Measurements from ENCODE around the gene APBB1IP.

The APBB1IP gene

DNA sequence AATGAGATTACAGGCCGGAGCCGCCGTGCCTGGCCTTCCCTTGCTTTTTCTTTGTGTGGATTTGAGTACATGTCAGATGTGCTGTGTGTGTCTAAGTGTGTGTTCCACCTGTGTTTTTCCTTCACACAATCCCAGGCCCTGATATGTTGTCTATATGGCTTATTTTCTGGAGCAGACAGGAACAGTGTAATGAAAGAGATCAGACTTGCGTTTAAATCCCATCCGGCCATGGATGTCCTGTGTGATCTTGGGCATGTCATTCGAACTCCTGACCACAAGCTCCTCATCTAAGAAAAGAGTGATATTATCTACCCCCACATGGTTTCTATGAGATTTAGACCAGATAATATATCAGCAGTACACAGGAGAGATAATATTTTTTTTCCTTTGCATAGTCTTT lies 37.2 kb downstream of the APBB1IP start:
- 79 to 80% methylated on average over 6 of the region's 6 CpGs for WGBS, 2 experiments
- no peaks in the 10 kb centered on the region for H3K9me3 ChIP-seq (ENCODE audit: control insufficient read depth, low read length)
- H3K36me3 ChIP-seq (ENCODE audit: control insufficient read depth, insufficient read depth, low read length) = no peaks in the 10 kb centered on the region
- no peak overlapping the region for H3K27ac ChIP-seq (ENCODE audit: insufficient read depth, low read depth, low read length, poor library complexity, severe bottlenecking)
- H3K4me1 ChIP-seq (ENCODE audit: control insufficient read depth, insufficient read depth, low read length) = no peaks in the 10 kb centered on the region
- no peak overlapping the region for H3K4me3 ChIP-seq (ENCODE audit: insufficient read depth, low read depth, low read length)
- no peaks in the 10 kb centered on the region for H3K27me3 ChIP-seq (ENCODE audit: control insufficient read depth, insufficient read depth, low read length, poor library complexity, severe bottlenecking)

DNA sequence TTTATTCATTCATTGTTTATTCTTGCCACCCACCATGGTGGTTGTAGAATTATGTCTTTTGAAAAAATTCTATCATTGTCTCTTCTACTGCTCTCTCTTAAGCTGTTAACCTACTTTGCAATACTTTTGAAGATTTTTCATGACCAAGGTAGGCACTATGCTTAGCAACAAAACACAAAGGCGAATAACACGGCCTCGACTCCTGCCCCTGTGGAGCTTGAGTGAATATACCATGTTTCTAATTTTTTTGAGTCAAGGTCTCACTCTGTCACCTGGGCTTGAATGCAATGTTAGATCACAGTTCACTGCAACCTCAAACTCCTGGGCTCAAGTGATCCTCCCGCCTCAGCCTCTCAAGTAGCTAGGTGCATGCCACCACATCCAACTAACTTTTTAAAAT lies 39.4 kb downstream of the APBB1IP start:
- Histone ChIP-seq H3K4me1 (ENCODE audit: control insufficient read depth, insufficient read depth, low read length) (no peaks in the 10 kb centered on the region), H3K4me3 (ENCODE audit: insufficient read depth, low read depth, low read length) (no peak overlapping the region), H3K9me3 (ENCODE audit: control insufficient read depth, low read length) (no peaks in the 10 kb centered on the region), H3K36me3 (ENCODE audit: control insufficient read depth, insufficient read depth, low read length) (no peaks in the 10 kb centered on the region), H3K27me3 (ENCODE audit: control insufficient read depth, insufficient read depth, low read length, poor library complexity, severe bottlenecking) (no peaks in the 10 kb centered on the region), H3K27ac (ENCODE audit: insufficient read depth, low read depth, low read length, poor library complexity, severe bottlenecking) (no peak overlapping the region)
- 94 to 99% methylated on average over 4 of the region's 4 CpGs for WGBS, 2 experiments

DNA sequence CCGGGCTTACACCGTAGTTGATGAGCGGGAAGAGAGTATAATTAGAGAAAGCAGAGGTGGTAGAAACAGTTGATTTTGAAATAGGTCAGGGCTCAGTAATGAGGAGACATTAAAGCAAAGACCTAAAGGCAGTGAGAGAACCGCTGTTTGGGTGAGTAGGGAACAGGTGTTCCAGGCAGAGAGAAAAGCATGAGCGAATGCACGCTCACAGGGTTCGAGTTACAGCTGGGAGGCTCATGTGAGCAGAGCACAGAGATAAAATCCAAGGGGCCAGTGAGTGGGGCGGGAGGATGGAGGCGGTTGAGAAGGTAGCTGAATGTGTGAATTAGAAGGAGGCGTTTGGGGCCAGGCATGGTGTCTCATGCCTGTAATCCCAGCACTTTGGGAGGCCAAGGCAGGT lies 39.9 kb downstream of the APBB1IP start:
- Histone ChIP-seq H3K4me3 (ENCODE audit: insufficient read depth, low read depth, low read length) (no peak overlapping the region), H3K36me3 (ENCODE audit: control insufficient read depth, insufficient read depth, low read length) (no peaks in the 10 kb centered on the region), H3K9me3 (ENCODE audit: control insufficient read depth, low read length) (no peaks in the 10 kb centered on the region), H3K4me1 (ENCODE audit: control insufficient read depth, insufficient read depth, low read length) (no peaks in the 10 kb centered on the region), H3K27ac (ENCODE audit: insufficient read depth, low read depth, low read length, poor library complexity, severe bottlenecking) (no peak overlapping the region), H3K27me3 (ENCODE audit: control insufficient read depth, insufficient read depth, low read length, poor library complexity, severe bottlenecking) (no peaks in the 10 kb centered on the region)
- 92 to 93% methylated on average over 10 of the region's 10 CpGs for WGBS, 2 experiments

DNA sequence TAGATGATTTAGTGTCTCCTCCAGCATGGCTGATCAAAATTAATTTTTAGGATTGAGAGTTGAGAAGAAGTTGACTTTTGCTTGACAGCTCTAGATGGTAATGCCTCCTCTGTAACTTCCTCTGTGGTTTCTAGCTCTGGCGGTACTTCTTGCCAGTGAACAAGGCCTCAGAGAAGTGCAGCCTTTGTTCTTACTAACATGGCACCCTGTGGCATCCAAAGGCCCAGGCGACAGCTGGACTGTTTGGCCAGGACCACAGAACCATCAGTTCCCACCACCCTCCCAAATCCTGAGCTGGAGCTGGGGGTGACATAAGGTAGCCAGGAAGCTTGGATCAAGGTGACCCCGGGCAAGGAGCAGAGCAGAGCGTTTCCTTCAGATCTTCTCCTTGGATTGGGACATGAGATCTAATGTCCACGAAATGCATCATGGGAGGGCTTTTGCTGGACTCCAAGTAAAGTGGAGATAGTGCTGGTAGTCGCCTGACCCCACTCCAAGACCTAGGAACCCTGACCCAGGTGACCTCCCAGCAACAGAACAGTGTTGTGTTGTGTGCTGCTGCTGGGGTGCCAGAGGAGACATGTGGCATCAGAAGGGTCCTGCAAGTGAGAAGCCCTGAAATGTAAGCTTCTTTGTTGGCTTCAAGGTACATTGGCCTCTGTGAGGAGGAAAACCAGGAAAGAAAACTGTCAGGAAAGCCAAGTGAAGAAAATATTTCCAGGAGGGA lies 41.8 kb downstream of the APBB1IP start:
- WGBS, 2 experiments = 89 to 92% methylated on average over 6 of the region's 6 CpGs
- Histone ChIP-seq H3K4me3 (ENCODE audit: insufficient read depth, low read depth, low read length) (no peak overlapping the region), H3K27me3 (ENCODE audit: control insufficient read depth, insufficient read depth, low read length, poor library complexity, severe bottlenecking) (no peaks in the 10 kb centered on the region), H3K9me3 (ENCODE audit: control insufficient read depth, low read length) (no peaks in the 10 kb centered on the region), H3K4me1 (ENCODE audit: control insufficient read depth, insufficient read depth, low read length) (no peaks in the 10 kb centered on the region), H3K36me3 (ENCODE audit: control insufficient read depth, insufficient read depth, low read length) (no peaks in the 10 kb centered on the region), H3K27ac (ENCODE audit: insufficient read depth, low read depth, low read length, poor library complexity, severe bottlenecking) (no peak overlapping the region)

DNA sequence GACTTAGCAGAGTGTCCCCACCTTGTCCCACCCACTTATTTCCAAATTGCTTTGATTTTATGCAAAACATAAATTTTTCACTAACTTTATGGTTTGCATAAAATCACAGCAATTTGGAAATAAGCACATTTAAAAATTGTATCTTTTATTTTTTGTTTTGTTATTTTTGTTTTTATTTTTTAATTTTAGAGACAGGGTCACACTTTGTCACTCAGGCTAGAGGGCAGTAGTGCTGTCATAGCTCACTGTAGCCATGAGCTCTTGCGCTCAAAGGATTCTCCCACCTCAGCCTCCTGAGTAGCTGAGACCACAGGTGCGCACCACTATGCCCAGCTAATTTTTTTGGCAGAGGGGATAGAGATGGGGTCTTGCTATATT lies 43.2 kb downstream of the APBB1IP start:
- Histone ChIP-seq H3K4me3 (ENCODE audit: insufficient read depth, low read depth, low read length) (no peak overlapping the region), H3K27ac (ENCODE audit: insufficient read depth, low read depth, low read length, poor library complexity, severe bottlenecking) (no peak overlapping the region), H3K36me3 (ENCODE audit: control insufficient read depth, insufficient read depth, low read length) (no peaks in the 10 kb centered on the region), H3K4me1 (ENCODE audit: control insufficient read depth, insufficient read depth, low read length) (no peaks in the 10 kb centered on the region), H3K9me3 (ENCODE audit: control insufficient read depth, low read length) (no peaks in the 10 kb centered on the region), H3K27me3 (ENCODE audit: control insufficient read depth, insufficient read depth, low read length, poor library complexity, severe bottlenecking) (no peaks in the 10 kb centered on the region)
- 93 to 97% methylated on average over 2 of the region's 2 CpGs for WGBS, 2 experiments

DNA sequence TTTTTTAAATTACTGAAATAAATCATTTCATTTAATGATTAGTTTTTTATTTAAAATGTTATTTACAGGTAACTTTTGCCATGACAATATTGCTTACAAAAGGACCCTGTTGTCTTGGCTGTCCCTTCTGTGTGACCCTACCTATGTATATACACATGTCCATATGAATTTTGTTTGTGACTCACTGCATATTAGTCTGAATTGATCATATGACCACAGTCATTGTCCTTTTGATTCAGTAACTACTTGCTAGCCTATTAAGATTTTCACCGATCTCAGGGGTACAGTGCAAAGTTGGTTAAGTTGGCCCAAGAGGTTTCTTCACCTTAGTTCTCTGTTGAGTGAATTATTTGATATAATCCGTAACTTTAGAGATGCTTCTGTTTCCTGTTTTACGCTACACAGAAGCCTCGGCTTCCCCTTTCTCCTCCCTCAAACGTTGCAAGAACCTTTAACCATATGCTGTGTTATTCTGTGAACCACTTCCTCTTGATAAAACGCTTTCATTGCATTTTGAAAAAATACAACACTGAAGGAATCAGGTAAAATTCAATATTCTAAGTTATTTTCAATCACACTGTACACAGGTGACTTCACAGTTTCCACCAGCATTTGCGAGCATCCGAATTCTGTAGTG lies 43.9 kb downstream of the APBB1IP start:
- no peak overlapping the region for H3K4me3 ChIP-seq (ENCODE audit: insufficient read depth, low read depth, low read length)
- no peaks in the 10 kb centered on the region for H3K36me3 ChIP-seq (ENCODE audit: control insufficient read depth, insufficient read depth, low read length)
- no peaks in the 10 kb centered on the region for H3K9me3 ChIP-seq (ENCODE audit: control insufficient read depth, low read length)
- H3K27me3 ChIP-seq (ENCODE audit: control insufficient read depth, insufficient read depth, low read length, poor library complexity, severe bottlenecking) = no peaks in the 10 kb centered on the region
- no peak overlapping the region for H3K27ac ChIP-seq (ENCODE audit: insufficient read depth, low read depth, low read length, poor library complexity, severe bottlenecking)
- no peaks in the 10 kb centered on the region for H3K4me1 ChIP-seq (ENCODE audit: control insufficient read depth, insufficient read depth, low read length)
- 90 to 96% methylated on average over 8 of the region's 8 CpGs for WGBS, 2 experiments

DNA sequence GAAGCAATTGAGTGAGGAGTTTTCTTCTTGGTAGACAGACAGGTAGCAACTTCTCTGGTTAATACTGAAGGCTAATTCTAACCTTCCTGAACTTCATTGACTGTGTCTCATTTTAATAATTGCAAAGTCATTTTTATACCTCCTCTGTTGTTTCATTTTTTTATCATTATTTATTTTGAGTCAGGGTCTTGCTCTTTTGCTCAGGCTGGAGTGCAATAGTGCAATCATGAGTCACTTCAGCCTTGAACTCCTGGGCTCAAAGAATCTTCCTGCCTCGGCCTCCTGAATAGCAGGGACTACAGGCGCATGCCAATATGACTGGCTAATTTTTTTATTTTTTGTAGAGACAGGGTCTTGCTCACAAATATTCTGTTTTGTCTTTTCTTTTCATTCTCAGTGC lies 45.4 kb downstream of the APBB1IP start:
- WGBS, 2 experiments = 90 to 97% methylated on average over 2 of the region's 2 CpGs
- Histone ChIP-seq H3K9me3 (ENCODE audit: control insufficient read depth, low read length) (no peaks in the 10 kb centered on the region), H3K27ac (ENCODE audit: insufficient read depth, low read depth, low read length, poor library complexity, severe bottlenecking) (no peak overlapping the region), H3K4me1 (ENCODE audit: control insufficient read depth, insufficient read depth, low read length) (no peaks in the 10 kb centered on the region), H3K4me3 (ENCODE audit: insufficient read depth, low read depth, low read length) (no peak overlapping the region), H3K27me3 (ENCODE audit: control insufficient read depth, insufficient read depth, low read length, poor library complexity, severe bottlenecking) (no peaks in the 10 kb centered on the region), H3K36me3 (ENCODE audit: control insufficient read depth, insufficient read depth, low read length) (no peaks in the 10 kb centered on the region)

DNA sequence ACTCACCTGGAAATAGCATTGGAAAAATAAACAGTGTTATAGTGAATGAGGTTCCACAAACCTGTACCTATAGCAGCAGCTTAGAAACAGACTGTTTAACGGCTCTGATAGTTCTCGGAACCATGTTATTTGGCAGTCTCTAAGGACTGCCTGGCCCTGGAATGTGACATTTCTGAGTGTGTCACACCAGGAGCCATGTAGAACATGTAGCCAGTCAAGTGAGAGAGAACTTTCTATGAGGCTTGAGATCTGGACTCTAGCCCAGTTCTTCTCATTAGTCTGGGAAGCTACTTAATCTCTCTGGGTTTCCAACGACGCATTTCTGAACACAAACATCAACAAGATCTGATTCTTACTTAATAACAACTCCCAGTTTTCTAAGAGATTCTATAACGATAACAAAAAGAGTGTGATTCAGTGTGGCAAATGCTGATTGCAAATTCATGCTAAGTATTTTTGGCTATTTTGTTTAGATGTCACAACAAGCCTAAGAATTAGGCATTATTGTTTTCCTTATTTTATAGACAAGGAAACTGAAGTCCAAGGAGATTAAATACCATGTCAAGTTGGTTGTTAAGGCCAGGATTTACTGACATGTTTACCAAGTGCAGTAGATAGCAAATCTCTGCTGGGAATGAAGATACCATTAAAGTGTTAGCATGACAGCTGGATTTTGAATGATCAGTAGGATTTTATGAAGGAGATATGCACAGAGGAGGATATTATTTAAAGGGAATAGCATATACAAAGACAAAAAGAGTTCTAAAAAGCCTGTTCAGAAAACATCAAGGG lies 47.2 kb downstream of the APBB1IP start:
- no peak overlapping the region for H3K27ac ChIP-seq (ENCODE audit: insufficient read depth, low read depth, low read length, poor library complexity, severe bottlenecking)
- H3K27me3 ChIP-seq (ENCODE audit: control insufficient read depth, insufficient read depth, low read length, poor library complexity, severe bottlenecking) = no peaks in the 10 kb centered on the region
- 90% methylated on average over 5 of the region's 5 CpGs for WGBS, 2 experiments
- H3K4me3 ChIP-seq (ENCODE audit: insufficient read depth, low read depth, low read length) = no peak overlapping the region
- no peaks in the 10 kb centered on the region for H3K9me3 ChIP-seq (ENCODE audit: control insufficient read depth, low read length)
- H3K4me1 ChIP-seq (ENCODE audit: control insufficient read depth, insufficient read depth, low read length) = no peaks in the 10 kb centered on the region
- no peaks in the 10 kb centered on the region for H3K36me3 ChIP-seq (ENCODE audit: control insufficient read depth, insufficient read depth, low read length)

DNA sequence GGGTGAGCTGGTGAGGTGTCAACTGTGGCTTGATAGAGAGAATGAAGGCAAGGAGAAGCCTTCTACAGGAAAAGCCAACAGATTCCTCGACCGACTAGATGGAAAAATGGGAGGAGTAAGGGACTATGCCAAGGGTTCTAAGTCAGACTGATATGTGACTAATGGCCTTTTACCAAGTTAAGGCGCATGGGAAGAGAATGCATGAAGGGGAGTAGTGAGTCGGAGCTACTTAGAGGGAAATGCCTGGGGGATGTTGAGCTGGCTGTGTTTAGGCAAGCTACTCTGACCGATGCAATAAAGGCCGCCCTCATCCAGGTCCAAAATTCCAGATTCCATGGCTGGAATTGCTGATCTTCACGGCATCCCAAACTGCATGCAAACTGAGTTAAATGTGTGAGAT lies 48.2 kb downstream of the APBB1IP start:
- Histone ChIP-seq H3K27me3 (ENCODE audit: control insufficient read depth, insufficient read depth, low read length, poor library complexity, severe bottlenecking) (no peaks in the 10 kb centered on the region), H3K4me1 (ENCODE audit: control insufficient read depth, insufficient read depth, low read length) (no peaks in the 10 kb centered on the region), H3K27ac (ENCODE audit: insufficient read depth, low read depth, low read length, poor library complexity, severe bottlenecking) (no peak overlapping the region), H3K9me3 (ENCODE audit: control insufficient read depth, low read length) (no peaks in the 10 kb centered on the region), H3K36me3 (ENCODE audit: control insufficient read depth, insufficient read depth, low read length) (no peaks in the 10 kb centered on the region), H3K4me3 (ENCODE audit: insufficient read depth, low read depth, low read length) (no peak overlapping the region)
- WGBS, 2 experiments = 91 to 92% methylated on average over 7 of the region's 7 CpGs

Measured in ectodermal cell (in vitro differentiated cells).